Activated CD4-positive, alpha-beta T cell treated with anti-CD3 and anti-CD28 coated beads, Interleukin-2, amount 10 ng/mL, durations not matched to agents 24 days and 14 days (primary cell): ENCODE measurements around the gene EEF2. TPM values are rescaled to one million over a fixed set of nuclear protein-coding genes. Genes with fewer than 3 reads are reported as not detected.
"Not testable (repeated sequence)": the region's sequence is repeated elsewhere in the genome, so short reads cannot be mapped to it uniquely, and the experiment has no call there.

Source experiments
- DNase-seq: peaks from one replicate; pipeline ENCODE4 v3.0.0; 2022
- H3K27ac Mint-ChIP-seq: one replicate; pipeline ENCODE4 v1.8.0; 2022; ENCODE audit warnings: mild to moderate bottlenecking, mixed read lengths
- H3K27me3 Mint-ChIP-seq: one replicate; pipeline ENCODE4 v1.8.0; 2022; ENCODE audit warnings: mixed read lengths
- H3K36me3 Mint-ChIP-seq: one replicate; pipeline ENCODE4 v1.8.0; 2022; ENCODE audit warnings: low read depth, mild to moderate bottlenecking, mixed read lengths
- H3K4me1 Mint-ChIP-seq: one replicate; pipeline ENCODE4 v1.8.0; 2021; ENCODE audit warnings: mixed read lengths
- H3K4me3 Mint-ChIP-seq: one replicate; pipeline ENCODE4 v1.8.0; 2022; ENCODE audit warnings: mild to moderate bottlenecking, moderate library complexity, mixed read lengths
- H3K9me3 Mint-ChIP-seq: one replicate; pipeline ENCODE4 v1.8.0; 2021; ENCODE audit warnings: mixed read lengths
- intact Hi-C: fragments of 100-400 bp; cut with micrococcal nuclease; formaldehyde crosslinking; loops from one replicate; pipeline ENCODE4 v1.15.1; 2023
- total RNA-seq: library from RNA; stranded (reverse); gene quantifications from 2 replicates; pipeline ENCODE4 v1.2.3, GENCODE V29; 2022

EEF2 gene
- total RNA-seq, 1 donor from 2014 or later = 2,438 TPM

DNA sequence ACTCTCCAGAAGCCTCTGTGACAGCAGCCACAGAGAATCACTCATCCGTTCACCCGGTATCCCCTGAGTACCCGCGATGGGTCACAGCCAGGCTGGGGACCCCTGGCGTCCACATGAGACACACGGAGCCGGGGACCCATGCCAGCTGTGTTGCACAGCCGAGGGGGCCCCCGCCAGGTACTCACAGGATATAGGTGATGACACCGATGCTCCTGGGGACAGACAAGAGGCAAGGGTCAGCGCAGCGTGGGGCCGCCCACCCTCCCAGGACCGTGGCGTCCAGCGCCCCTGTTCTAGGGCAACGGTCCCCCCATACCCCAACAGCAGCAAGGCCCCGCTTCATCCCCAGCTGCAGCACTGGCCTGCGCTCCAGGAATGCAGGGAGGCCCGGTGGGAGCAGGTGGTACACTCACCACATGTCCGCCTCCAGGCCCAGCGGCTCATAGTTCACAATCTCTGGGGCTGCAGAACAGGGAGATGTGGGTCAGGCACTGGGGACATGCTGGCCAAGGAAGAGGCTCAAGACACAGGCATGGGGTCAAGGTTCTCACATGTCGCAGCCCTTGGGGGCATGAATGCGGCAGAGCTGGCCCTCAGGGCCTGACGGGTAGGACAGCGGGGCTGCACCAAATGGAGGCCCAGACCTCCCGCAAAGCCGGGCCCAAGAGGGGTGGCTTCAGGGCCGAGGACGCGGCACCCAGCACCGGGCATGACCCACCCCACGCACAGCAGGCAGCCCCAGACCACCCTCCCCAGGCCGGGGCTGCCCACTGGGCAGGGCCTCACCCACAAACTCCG is 21.6 kb downstream of the EEF2 start:
- Mint-ChIP-seq H3K9me3 (no peaks in the 10 kb centered on the region), H3K36me3 (peaks cover 26% of the 10 kb centered on the region), H3K27me3 (no peaks in the 10 kb centered on the region), H3K4me1 (no peaks in the 10 kb centered on the region), H3K4me3 (no peak overlapping the region), H3K27ac (no peak overlapping the region)
- intact Hi-C loops = no loop called here
- no peak for DNase-seq

DNA sequence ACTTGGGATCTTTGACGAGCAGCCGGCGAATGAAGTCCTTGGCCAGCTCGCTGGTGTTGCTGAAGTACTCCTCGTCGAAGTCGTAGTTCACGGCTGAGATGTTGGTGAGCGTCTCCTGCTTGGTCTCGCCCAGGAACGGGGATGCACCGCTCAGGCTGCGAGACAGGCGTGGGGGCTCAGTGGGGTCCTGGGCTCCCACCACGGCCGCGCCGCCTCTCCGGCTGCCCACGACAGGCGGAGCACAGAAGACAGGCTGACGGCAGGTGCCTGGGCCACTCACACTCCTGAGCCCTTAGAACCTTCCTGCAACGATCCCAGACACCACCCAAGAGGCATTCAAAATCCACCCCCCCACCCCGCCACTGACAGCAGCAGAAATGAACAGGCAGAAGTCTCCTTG is 24.3 kb downstream of the EEF2 start:
- Mint-ChIP-seq H3K27me3 (no peaks in the 10 kb centered on the region), H3K4me1 (no peaks in the 10 kb centered on the region), H3K27ac (no peak overlapping the region), H3K9me3 (no peaks in the 10 kb centered on the region), H3K36me3 (peaks cover 24% of the 10 kb centered on the region), H3K4me3 (no peak overlapping the region)
- intact Hi-C loops = no loop called here
- no peak for DNase-seq

DNA sequence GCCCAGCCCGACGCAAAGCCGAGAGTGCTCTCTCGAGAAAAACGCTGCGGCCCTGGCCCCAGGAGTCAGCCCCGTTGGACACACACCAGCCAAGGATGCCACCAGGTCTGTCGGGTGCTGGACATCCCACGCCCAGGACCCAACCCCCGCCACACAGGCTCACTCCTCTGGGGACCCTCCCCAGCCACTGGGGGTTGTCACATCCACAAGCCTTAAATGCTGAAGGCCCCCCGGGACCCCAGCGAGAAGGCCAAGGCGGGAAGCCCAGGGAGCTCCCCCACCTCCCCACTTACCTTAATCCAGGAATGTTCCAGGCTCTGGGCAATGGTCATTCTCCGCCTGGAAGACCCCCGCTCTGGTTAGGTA is 25.5 kb downstream of the EEF2 start:
- intact Hi-C loops = no loop called here
- Mint-ChIP-seq H3K9me3 (no peaks in the 10 kb centered on the region), H3K36me3 (peaks cover 17% of the 10 kb centered on the region), H3K4me1 (no peaks in the 10 kb centered on the region), H3K27ac (no peak overlapping the region), H3K27me3 (no peaks in the 10 kb centered on the region), H3K4me3 (no peak overlapping the region)
- DNase-seq = no peak

DNA sequence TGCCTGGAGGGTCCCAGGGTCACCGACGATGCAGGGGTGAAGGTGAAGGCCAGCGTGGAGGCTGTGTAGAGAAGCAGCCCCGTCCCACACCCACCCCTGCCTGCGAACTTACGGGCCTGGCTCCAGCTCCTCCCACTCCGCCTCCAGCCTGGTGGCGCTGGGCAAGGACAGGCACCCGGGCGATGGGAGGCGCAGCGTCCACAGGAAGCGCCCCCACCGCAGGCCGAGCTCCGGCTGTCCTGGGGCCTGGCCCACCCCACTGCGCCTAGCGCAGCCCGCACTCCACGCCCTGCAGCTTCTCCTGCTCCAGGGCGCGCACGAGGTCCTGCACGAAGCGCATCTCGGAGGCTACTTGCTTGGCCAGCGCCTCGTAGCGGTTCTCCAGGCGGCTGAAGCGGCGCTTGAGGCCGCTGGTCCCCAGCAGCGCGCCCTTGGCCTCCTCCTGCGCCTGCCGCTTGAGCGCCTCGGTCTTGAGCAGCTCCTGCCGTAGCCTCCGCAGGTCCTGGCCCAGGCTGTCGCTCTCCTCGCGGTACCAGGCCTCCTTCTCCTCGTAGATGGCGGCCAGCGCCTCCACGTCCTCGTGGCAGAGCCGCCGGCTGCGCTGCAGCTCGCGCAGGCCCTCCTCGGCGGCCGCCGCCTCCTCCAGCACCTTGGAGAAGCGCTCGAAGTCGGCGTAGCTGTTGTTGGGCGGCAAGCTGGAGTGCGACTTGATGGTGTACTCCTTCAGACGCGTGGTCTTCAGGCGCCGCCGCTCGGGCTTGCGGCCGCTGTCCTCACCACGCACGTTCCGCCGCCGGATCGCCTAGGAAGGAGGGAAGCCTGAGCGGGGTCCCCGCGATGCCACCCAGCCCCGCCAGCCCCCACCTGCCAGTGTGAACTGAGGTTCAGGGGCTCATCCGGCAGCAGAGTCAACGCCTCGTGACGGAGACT is 26.2 kb downstream of the EEF2 start:
- H3K9me3 Mint-ChIP-seq = no peaks in the 10 kb centered on the region
- no peak overlapping the region for H3K4me3 Mint-ChIP-seq
- H3K27ac Mint-ChIP-seq = no peak overlapping the region
- H3K4me1 Mint-ChIP-seq = no peaks in the 10 kb centered on the region
- peaks cover 14% of the 10 kb centered on the region for H3K36me3 Mint-ChIP-seq
- no peak for DNase-seq
- H3K27me3 Mint-ChIP-seq = no peaks in the 10 kb centered on the region
- intact Hi-C loops = no loop called here

DNA sequence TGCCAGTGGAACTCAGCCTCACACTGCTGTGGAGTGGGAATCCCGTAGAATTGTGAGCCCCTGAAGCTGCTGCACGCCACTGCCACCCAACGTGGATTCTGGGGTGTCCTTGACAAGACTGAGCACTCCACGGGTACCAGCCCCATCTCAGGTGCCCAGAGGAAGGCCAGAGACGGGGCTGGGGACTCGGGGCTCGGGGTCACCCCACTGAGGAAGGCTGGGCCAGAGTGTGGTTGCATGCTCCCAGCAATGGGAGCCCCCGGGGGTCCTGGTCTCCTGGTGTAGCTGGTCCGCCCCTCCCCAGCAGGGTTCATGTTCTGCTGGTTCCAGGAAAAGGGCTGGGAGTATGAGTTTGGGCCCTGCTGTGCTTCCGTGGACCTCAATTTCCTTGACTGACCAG is 29.6 kb downstream of the EEF2 start:
- intact Hi-C loops = no loop called here
- peaks cover 5% of the 10 kb centered on the region for H3K36me3 Mint-ChIP-seq
- H3K27me3 Mint-ChIP-seq = peaks cover 2% of the 10 kb centered on the region
- H3K9me3 Mint-ChIP-seq = no peaks in the 10 kb centered on the region
- H3K27ac Mint-ChIP-seq = no peak overlapping the region
- no peak for DNase-seq
- no peak overlapping the region for H3K4me3 Mint-ChIP-seq
- no peaks in the 10 kb centered on the region for H3K4me1 Mint-ChIP-seq

DNA sequence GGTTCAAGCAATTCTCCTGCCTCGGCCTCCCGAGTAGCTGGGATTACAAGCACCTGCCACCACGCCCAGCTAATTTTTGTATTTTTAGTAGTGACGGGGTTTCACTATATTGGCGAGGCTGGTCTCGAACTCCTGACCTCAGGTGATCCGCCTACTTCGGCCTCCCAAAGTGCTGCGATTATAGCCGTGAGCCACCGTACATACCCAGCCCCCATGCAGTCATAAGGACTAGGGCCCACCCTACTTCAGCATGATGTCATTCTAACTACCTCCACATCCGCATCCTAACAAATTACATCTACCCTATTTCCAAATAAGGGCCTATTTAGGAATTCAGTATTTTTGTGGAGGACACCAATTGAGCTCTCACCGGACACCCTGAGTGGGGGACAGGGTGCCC is 30.0 kb downstream of the EEF2 start:
- H3K27me3 Mint-ChIP-seq, intact Hi-C loops, H3K9me3 Mint-ChIP-seq, DNase-seq, H3K27ac Mint-ChIP-seq, H3K4me1 Mint-ChIP-seq, H3K4me3 Mint-ChIP-seq, H3K36me3 Mint-ChIP-seq: not testable (repeated sequence)

DNA sequence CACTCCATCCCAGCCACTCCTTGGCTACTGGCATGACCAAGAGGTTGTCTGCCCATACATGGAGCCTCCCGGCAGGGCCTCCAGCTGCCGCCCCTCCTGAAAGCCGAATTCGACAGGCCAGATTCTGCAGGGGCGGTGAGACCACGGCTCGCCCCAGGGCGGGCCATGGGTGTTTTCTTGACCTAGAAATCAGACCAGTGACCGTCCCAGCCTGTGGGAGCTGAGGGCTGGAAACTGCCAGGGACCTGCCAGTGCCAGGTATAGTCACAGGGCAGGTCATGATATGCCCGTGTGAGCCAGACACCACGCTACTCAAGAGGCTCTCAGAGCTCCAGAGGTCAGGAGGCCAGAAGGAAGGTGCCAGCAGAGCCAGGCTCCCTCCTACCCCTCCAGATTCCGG is 31.2 kb downstream of the EEF2 start:
- peaks cover 5% of the 10 kb centered on the region for H3K36me3 Mint-ChIP-seq
- H3K9me3 Mint-ChIP-seq = no peaks in the 10 kb centered on the region
- DNase-seq = no peak
- H3K27ac Mint-ChIP-seq = no peak overlapping the region
- intact Hi-C loops = no loop called here
- peaks cover 2% of the 10 kb centered on the region for H3K27me3 Mint-ChIP-seq
- H3K4me1 Mint-ChIP-seq = no peaks in the 10 kb centered on the region
- no peak overlapping the region for H3K4me3 Mint-ChIP-seq

DNA sequence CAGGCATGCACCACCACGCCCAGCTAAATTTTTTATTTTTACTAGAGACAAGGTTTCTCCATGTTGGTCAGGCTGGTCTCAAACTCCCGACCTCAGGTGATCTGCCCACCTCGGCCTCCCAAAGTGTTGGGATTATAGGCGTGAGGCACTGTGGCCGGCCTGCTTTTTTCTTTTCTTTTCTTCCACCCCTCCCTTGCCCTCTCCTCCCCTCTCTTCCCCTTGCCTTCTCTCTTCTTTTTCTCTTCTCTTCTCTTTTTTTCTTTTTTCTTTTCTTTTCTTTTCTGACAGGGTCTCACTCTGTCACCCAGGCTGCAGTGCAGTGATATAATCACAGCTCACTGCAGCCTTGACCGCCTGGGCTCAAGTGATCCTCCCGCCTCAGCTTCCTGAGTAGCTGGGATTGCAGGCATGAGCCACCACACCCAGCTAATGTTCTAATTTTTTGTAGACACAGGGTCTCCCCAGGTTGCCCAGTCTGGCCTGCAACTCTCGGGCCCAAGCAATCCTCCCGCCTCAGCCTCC is 32.4 kb downstream of the EEF2 start:
- H3K36me3 Mint-ChIP-seq, H3K27ac Mint-ChIP-seq, H3K4me3 Mint-ChIP-seq, H3K9me3 Mint-ChIP-seq, H3K27me3 Mint-ChIP-seq, intact Hi-C loops, DNase-seq, H3K4me1 Mint-ChIP-seq: not testable (repeated sequence)

DNA sequence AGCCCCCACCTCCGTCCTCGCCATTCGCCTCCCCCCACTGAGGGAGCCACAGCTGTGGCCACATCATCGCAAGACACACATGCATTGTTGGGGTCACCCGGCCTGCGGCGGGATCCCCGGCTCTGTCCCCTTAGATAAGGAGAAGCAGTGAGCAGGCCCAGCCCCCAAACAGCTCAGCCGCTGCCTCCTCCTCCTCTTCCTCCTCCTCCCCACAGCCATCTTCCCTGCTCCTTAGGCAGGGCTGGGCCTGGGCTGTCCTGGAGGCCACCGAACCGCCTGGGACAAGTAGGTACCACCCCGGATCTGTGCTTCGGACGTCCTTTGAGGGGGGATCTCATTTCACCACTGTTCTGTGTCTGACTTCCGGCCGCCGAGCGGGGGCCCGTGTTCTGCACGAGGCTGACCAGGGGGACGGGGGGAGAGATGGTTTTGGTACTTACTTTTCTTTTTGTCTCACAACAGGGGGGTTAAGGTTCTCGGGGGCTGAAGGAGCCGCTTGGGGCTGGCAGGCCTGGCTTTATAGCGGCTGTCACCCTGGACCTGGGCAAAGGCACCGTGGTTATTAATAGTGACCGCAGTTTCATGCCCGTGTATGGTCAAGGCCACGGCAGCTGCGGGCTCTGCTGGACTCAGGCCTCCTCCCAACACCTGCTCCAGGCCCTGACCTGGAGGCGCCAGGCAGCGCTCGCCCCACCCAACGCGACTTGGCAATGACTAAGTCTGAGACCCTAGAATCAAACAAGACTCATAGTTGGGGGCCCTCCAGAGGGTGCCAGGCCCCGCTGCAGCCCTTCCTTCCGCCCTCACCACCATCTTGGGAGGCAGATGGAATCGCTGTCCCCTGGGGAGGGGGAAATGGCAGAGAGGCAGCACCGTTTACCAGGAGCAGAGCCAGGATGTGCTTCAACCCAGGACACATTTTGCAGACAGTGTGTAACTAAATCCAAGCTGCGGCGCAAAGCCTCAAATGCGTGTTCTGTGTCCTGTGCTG is 34.1 kb downstream of the EEF2 start:
- H3K27ac Mint-ChIP-seq = no peak overlapping the region
- no peaks in the 10 kb centered on the region for H3K36me3 Mint-ChIP-seq
- H3K4me3 Mint-ChIP-seq = no peak overlapping the region
- H3K4me1 Mint-ChIP-seq = no peaks in the 10 kb centered on the region
- peaks cover 2% of the 10 kb centered on the region for H3K27me3 Mint-ChIP-seq
- H3K9me3 Mint-ChIP-seq = no peaks in the 10 kb centered on the region
- intact Hi-C loops = no loop called here
- DNase-seq = no peak

DNA sequence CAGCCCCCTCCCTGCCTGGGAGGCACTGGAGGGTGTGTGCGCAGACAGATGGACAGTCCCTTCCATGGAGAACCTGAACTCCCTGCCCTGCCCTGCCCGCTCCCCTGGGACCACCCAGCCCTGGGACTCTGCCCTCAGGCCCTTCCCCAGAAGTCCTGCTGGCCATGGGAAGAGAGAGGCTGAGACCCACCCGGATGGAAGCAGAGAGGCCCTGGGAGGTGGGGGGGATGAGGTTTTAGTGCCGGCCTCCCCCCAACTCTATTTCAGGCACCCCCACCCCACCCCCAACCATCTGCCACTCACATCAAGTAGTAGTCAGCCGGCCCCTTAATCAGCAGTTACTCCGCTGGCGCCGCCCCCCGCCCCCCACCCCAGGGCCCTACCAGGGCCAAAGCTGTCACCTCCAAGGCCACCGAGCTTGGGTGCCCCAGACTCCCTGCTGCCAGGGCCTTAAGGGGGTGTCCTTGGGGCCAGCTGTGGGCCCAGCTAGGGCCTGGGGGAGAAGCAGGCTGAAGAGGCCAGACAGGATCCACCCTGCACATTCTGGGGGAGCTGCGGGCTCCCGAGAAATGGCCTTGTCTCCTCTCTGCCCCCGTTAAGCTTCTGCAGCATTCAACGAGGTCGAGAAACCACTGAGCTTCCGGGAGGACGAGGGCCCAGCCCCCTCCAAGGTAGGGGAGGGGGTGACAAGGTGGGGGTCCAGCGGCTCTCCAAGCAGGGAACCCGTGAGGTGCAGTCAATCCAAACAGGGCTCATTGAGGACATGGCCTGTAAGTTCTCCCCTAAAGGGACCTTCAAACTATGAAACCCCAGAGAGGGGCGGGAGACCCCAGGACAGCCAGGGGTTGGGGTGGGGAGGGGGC is 35.0 kb downstream of the EEF2 start:
- Mint-ChIP-seq H3K27ac (no peak overlapping the region), H3K4me3 (no peak overlapping the region), H3K9me3 (no peaks in the 10 kb centered on the region), H3K4me1 (no peaks in the 10 kb centered on the region), H3K27me3 (peaks cover 2% of the 10 kb centered on the region), H3K36me3 (no peaks in the 10 kb centered on the region)
- no peak for DNase-seq
- intact Hi-C loops = no loop called here

DNA sequence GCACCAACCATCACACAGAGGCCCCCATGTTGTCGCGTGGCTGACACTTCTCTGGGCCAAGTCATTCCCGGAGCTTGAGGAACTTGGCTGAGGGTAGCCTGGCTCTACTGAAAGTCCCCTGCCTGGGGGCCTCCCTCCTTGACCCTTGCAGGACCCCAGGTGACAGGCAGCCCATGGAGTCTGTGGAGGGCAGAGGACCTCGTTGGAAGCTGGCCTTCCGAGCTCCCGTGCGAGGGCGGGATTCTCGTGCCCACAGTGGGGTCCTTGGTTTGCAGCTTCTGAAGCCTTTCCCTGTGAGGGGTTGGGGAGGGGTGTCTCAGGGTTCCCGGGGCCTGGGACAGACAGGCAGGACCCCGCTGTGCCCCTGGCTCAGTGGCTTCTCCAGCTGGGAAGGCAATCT is 36.0 kb downstream of the EEF2 start:
- intact Hi-C loops = no loop called here
- H3K9me3 Mint-ChIP-seq = no peaks in the 10 kb centered on the region
- H3K36me3 Mint-ChIP-seq = no peaks in the 10 kb centered on the region
- H3K4me1 Mint-ChIP-seq = no peaks in the 10 kb centered on the region
- H3K27ac Mint-ChIP-seq = no peak overlapping the region
- no peak overlapping the region for H3K4me3 Mint-ChIP-seq
- H3K27me3 Mint-ChIP-seq = peaks cover 2% of the 10 kb centered on the region
- no peak for DNase-seq

DNA sequence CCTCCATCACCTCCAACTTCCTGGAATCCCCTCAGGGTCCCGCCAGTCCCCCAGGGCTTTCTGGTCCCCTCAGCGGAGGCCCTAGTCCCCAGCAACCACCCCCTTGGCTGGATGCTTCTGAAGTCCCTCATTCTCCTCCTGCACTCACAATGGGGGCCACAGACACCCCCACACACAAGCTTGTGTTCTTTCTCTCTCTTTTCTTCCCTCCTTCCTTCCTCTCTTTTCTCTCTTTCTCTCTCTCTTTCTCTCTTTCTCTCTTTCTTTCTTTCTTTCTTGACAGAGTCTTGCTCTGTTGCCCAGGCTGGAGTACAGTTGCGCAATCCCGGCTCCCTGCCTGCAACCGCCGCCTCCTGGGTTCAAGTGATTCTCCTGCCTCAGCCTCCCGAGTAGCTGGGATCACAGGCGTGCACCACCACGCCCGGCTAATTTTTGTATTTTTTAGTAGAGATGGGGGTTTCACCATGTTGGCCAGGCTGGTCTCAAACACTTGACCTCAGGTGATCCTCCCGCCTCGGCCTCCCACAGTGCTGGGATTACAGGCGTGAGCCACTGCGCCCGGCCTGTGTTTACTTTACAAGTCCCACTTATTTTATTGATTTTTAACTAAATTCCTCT is 37.8 kb downstream of the EEF2 start:
- intact Hi-C loops, H3K27ac Mint-ChIP-seq, H3K4me1 Mint-ChIP-seq, DNase-seq, H3K27me3 Mint-ChIP-seq, H3K4me3 Mint-ChIP-seq, H3K36me3 Mint-ChIP-seq, H3K9me3 Mint-ChIP-seq: not testable (repeated sequence)
